ENCODE data around the gene DNASE1L3. TPM values are rescaled to one million over a fixed set of nuclear protein-coding genes. Genes with fewer than 3 reads are reported as not detected.

DNASE1L3 gene
- total and polyA plus RNA-seq, 2 donors (not counting 3 experiments of a cell fraction or from before 2014, with no cell fraction given) = 0.95 to 1.3 TPM

GRCh38 chr3:58216496-58217195 lies 5.9 kb upstream of the DNASE1L3 start:
- no peak for FAIRE-seq
- Histone ChIP-seq H3K27ac (ENCODE audit: insufficient read depth, low read depth, low read length) (no peak overlapping the region), H3K9ac (replicated peaks; ENCODE audit: extremely low read depth, insufficient read depth, low read length) (no peak overlapping the region), H3K4me3 (replicated peaks in 1 of 3; ENCODE audit: insufficient read depth in 1 of 3, low read depth in 1 of 3, low read length in 3 of 3) (no peak overlapping the region), H3K4me1 (ENCODE audit: control insufficient read depth, extremely low read depth, insufficient read depth, low read length) (peaks cover 3% of the 10 kb centered on the region), H3K27me3 (ENCODE audit: control insufficient read depth in 2 of 2, insufficient read depth in 2 of 2, low read length in 2 of 2) (no peaks in the 10 kb centered on the region), H3K9me3 (replicated peaks; ENCODE audit: control insufficient read depth, insufficient read depth, low read length) (no peaks in the 10 kb centered on the region), H3K4me2 (ENCODE audit: insufficient read depth, low read length) (no peak overlapping the region), H3K36me3 (ENCODE audit: control insufficient read depth in 2 of 2, extremely low read depth in 1 of 2, insufficient read depth in 2 of 2, low read length in 2 of 2) (no peaks in the 10 kb centered on the region), H3K79me2 (ENCODE audit: control insufficient read depth, insufficient read depth, low read length) (no peaks in the 10 kb centered on the region), H3K9me1 (replicated peaks; ENCODE audit: control insufficient read depth, extremely low read depth, insufficient read depth, low read length) (no peaks in the 10 kb centered on the region), H2AFZ (ENCODE audit: low read depth, low read length) (no peak overlapping the region), H4K20me1 (replicated peaks; ENCODE audit: control insufficient read depth, extremely low read depth, insufficient read depth, low read length) (no peaks in the 10 kb centered on the region)
- POLR2A ChIA-PET = no interaction called here
- no peak for DNase-seq (ENCODE audit: low read depth, low spot score)
- CTCF ChIA-PET = interaction anchor here (0.7 to 4.5 kb wide), 21 partner anchors 8 to 255 kb away, joined by 4 to 294 read pairs (median 9); partner anchors contain the start of genes ABHD6, HTD2 and RPP14
- no peak for TF ChIP-seq POLR2AphosphoS5 (IDR thresholded peaks at IDR 0.05; ENCODE audit: insufficient read depth, low read depth, low read length)
- no peak for TF ChIP-seq FOS (IDR thresholded peaks at IDR 0.05; ENCODE audit: borderline replicate concordance, insufficient read depth, low read length)
- dilution Hi-C loops (cut with MboI; ENCODE audit: extremely low pct_ligation_motif_present, low sequenced_read_pairs) (no loop called here), intact Hi-C loops (cut with micrococcal nuclease) (loop anchor here (1.0 to 2.0 kb wide), 4 partner anchors 18 to 84 kb away; no protein-coding TSS in a partner anchor)
- BruUV-seq (replicated peaks) = no TSS peak

- Histone ChIP-seq H3K4me3 (replicated peaks in 1 of 3; ENCODE audit: insufficient read depth in 1 of 3, low read depth in 1 of 3, low read length in 3 of 3) (no peak overlapping the region), H3K9me1 (replicated peaks; ENCODE audit: control insufficient read depth, extremely low read depth, insufficient read depth, low read length) (no peaks in the 10 kb centered on the region), H3K4me2 (ENCODE audit: insufficient read depth, low read length) (no peak overlapping the region), H3K9ac (replicated peaks; ENCODE audit: extremely low read depth, insufficient read depth, low read length) (no peak overlapping the region), H3K9me3 (replicated peaks; ENCODE audit: control insufficient read depth, insufficient read depth, low read length) (no peaks in the 10 kb centered on the region), H3K79me2 (ENCODE audit: control insufficient read depth, insufficient read depth, low read length) (no peaks in the 10 kb centered on the region), H2AFZ (ENCODE audit: low read depth, low read length) (no peak overlapping the region), H3K27ac (ENCODE audit: insufficient read depth, low read depth, low read length) (no peak overlapping the region), H3K36me3 (ENCODE audit: control insufficient read depth in 2 of 2, extremely low read depth in 1 of 2, insufficient read depth in 2 of 2, low read length in 2 of 2) (no peaks in the 10 kb centered on the region), H4K20me1 (replicated peaks; ENCODE audit: control insufficient read depth, extremely low read depth, insufficient read depth, low read length) (no peaks in the 10 kb centered on the region), H3K4me1 (ENCODE audit: control insufficient read depth, extremely low read depth, insufficient read depth, low read length) (peaks cover 7% of the 10 kb centered on the region), H3K27me3 (ENCODE audit: control insufficient read depth in 2 of 2, insufficient read depth in 2 of 2, low read length in 2 of 2) (no peaks in the 10 kb centered on the region)
- TF ChIP-seq GATA2 (IDR thresholded peaks at IDR 0.05; ENCODE audit: insufficient read depth, insufficient read length, low read depth, low read length) (no peak), POLR2A (IDR thresholded peaks at IDR 0.05; ENCODE audit: low read depth, low read length) (no peak), FOS (IDR thresholded peaks at IDR 0.05; ENCODE audit: borderline replicate concordance, insufficient read depth, low read length) (no peak), MAX (IDR thresholded peaks at IDR 0.05; ENCODE audit: insufficient read depth, insufficient read length) (no peak), EZH2 (IDR thresholded peaks at IDR 0.05; ENCODE audit: borderline replicate concordance, low read depth, low read length, severe bottlenecking) (no peak), CTCF (IDR thresholded peaks at IDR 0.05; ENCODE audit: extremely low read depth in 1 of 2, insufficient read depth in 1 of 2, low read depth in 1 of 2, low read length in 2 of 2) (no peak), POLR2AphosphoS5 (IDR thresholded peaks at IDR 0.05; ENCODE audit: insufficient read depth, low read depth, low read length) (no peak), MYC (IDR thresholded peaks at IDR 0.05; ENCODE audit: low read depth, low read length) (no peak), JUN (IDR thresholded peaks at IDR 0.05; ENCODE audit: borderline replicate concordance, insufficient read depth, insufficient read length, low read depth) (no peak)
- dilution Hi-C loops (cut with MboI; ENCODE audit: extremely low pct_ligation_motif_present, low sequenced_read_pairs) = no loop called here
- FAIRE-seq (no peak), DNase-seq (ENCODE audit: low read depth, low spot score) (no peak)
- BruUV-seq (replicated peaks) = no TSS peak
- intact Hi-C loops (cut with micrococcal nuclease) = loop anchor here (2.0 kb wide), 1 partner anchor 39 kb away; no protein-coding TSS in a partner anchor
- ChIA-PET CTCF (interaction anchor here (1.4 to 9.0 kb wide), 4 partner anchors 10 to 38 kb away, joined by 4 to 72 read pairs (median 29); no protein-coding TSS in a partner anchor), POLR2A (no interaction called here)
Measured at GRCh38 chr3:58215317-58216025, 4.7 kb upstream of the DNASE1L3 start.

Measured in endothelial cell of umbilical vein (primary cell).